Stimulated activated CD4-positive, alpha-beta T cell treated with anti-CD3 and anti-CD28 coated beads, Interleukin-2, amount 100 ng/mL, for 48 hours (primary cell): ENCODE results near the gene RELT.
A peak's percentile ranks its signal among the peaks of the same experiment; 100 is the strongest.

Source experiments
- DNase-seq, 2 donors: peaks; one replicate each; pipeline ENCODE4 v3.0.0-alpha.2; 2020

Gene RELT

DNA sequence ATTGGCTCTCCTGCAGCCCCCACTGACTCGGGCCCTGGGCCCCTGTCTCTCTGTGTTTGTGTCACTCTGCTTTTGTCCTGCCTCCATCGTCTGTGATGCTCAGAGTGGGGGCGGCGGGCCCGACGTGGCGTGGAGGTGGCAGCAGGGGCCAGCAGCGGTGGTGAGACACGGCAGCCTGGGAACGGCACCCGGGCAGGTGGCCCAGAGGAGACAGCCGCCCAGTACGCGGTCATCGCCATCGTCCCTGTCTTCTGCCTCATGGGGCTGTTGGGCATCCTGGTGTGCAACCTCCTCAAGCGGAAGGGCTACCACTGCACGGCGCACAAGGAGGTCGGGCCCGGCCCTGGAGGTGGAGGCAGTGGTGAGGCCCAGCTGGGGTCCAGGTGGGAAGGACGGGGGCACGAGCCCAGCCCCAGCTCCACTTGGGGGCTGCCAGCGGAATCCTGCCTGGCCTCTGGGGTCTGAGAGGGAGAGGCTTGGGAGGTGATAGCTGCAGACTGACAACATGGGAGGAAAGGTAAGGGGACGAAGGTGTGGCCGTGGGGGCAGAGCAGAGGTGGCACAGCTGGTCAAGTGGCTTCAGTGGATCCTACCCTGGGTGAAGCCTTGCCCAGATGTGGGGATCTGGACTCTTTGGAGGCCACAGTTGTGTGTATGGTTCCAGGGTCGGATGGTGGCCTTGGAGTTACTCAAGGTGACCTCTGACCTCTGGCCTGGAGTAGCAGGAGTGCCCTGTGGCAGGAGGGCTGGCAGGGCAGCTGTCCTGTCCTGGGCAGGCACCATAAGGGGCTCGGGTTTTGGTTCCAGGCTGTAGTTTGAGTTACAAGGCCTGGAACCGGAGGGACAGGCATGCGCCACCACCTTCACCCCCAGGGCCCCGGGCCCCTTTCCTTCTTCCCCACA is 16.2 kb downstream of the RELT start:
- no peak for DNase-seq

DNA sequence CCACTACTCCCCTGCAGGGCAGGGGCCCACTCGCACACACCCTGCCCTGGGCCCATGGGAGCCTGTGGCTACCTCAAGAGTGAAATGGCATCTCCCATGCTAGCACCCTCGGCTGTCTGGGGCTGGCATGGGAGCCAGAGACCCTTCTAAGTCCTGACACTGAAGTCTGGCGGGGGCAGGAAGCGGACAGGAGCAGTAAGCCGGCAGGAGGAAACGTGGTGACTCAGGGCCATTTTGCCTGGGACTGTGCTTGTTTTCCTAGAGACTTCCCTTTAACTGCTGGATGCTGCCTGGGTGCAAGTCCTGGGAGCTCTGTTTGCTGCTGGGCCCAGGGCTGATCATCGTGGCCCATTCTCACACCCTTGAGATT is 16.8 kb downstream of the RELT start:
- DNase-seq, result no peak

DNA sequence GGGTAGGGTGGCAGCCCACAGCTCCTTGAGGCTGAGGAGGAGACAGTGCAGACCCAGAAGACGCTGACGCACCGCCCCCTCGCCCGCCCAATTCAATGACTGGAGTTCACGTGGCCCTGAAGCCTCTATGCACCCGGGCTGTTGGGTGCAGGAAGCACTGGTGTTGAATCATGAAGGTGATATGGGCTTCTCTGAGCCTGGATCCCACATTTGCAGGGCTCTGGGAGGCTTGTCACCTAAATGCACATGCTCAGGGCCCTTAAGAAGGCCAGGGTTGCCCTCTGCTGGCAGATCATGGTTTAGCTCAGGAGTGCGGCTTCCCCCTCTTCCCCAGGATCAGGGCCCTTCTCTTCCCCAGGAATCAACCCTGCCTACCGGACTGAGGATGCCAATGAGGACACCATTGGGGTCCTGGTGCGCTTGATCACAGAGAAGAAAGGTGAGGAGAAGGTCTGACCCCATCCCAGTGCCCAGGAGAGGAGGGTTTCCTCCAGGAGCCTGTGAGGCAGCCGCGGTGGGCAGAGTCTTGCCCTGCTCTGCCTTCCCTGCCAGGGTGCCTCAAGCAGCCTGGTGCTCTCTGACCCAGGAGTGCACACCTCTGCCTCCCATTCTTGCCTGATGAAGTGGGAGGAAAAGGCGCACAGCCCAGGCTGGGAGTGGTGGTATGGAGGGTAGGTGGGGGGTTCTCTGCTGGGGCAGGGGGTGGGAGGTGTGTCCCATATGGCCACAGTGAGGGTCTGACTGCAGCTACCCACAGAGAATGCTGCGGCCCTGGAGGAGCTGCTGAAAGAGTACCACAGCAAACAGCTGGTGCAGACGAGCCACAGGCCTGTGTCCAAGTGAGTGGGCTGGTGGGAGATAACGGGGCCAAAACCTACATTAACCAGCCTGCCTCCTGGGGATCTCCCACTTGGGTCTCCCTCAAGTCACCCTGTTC is 17.5 kb downstream of the RELT start:
- DNase-seq, result peak; percentile 48 to 58

DNA sequence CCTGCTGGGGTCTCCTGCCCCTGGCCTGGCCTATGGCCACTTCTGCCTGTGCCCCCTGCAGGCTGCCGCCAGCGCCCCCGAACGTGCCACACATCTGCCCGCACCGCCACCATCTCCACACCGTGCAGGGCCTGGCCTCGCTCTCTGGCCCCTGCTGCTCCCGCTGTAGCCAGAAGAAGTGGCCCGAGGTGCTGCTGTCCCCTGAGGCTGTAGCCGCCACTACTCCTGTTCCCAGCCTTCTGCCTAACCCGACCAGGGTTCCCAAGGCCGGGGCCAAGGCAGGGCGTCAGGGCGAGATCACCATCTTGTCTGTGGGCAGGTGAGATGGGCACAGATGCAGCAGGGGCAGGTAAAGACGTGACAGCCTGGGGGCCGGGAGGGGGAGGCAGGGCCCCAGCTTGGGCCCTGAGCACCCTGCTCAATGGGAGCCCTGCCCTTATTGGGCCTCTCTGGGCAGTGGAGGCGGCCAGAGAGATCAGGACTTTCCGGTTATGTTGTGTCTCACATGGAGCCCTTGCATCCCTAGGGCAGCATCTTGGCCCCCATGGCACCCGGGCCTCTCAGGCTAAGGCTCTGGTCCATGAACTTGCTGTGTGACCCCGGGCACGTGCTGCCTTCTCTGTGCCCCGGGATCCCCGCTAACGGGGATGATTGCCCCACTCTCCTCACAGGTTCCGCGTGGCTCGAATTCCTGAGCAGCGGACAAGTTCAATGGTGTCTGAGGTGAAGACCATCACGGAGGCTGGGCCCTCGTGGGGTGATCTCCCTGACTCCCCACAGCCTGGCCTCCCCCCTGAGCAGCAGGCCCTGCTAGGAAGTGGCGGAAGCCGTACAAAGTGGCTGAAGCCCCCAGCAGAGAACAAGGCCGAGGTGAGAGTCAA is 18.5 kb downstream of the RELT start:
- DNase-seq, result no peak

DNA sequence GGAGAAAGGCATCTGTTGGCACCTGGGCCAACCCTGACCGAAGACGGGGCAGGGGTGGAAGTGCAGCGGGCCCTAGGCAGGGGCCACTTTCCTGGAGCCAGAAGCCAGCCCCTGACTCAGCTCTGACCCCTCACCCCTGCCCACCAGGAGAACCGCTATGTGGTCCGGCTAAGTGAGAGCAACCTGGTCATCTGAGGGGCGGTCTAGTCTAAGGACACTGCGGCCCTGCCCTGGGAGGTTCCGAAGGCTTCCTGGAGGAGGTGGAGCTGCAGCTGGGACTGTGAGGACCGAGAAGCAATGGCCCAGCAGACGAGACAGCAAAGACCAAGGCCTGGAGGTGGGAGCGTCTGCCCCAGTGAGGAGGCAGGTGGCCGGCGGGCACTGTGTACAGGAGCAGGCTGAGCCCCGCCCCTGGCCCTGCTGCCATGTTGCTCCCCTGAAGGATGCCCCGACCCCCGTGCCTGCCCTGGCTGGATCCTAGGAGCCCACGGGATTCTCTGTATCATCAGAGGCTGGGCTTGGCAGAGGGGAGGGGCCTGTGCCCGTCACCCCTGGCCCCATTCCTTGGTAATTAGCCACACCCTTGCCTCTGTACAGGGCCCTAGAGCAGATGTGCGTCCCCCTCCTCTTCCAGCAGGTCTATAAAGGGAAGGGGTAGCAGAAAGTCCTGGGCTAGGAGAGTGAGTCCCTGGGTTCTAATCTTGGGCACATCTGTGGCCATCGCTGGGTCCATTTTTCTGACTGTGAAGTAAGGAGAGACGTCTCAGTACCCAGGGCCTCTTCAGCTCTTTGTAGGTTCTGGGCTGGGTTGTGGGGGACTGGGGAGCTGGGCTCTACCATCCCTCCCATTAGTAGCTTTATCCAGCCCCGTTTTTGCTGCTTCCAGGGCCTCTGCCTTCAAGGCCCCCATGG is 19.4 kb downstream of the RELT start:
- no peak for DNase-seq

DNA sequence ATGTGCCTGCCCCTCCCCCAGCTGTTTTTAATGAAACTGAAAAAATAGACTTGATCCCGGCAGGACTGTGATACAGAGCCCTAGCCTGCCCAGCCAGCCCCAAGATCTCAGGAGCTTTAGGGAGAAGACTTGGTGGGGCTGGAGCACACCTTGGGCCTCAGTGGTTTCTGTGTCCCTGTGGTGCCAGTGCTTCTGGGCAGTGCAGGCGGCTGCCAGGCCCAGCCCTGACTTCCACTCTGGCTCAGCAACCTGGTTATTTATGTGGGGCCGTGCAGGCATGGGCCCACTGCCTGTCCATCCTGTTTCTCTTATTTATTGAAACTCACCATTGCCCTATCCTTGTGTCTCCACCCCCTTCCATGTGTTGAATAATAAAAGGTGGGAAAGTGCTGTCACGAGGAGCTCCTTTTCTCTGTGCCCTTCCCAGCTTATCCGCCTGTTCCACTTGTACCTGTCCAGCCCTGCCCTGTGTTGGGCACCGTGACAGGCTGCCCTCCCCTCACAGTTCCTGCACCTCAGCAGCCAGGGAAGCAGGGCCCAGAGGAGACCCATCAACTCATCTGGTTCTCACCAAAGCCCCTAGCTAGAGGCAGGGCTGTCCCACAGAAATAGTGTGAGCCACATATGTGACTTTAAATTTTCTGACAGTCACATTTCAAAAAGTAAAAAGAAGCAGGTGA is 20.2 kb downstream of the RELT start:
- no peak for DNase-seq

DNA sequence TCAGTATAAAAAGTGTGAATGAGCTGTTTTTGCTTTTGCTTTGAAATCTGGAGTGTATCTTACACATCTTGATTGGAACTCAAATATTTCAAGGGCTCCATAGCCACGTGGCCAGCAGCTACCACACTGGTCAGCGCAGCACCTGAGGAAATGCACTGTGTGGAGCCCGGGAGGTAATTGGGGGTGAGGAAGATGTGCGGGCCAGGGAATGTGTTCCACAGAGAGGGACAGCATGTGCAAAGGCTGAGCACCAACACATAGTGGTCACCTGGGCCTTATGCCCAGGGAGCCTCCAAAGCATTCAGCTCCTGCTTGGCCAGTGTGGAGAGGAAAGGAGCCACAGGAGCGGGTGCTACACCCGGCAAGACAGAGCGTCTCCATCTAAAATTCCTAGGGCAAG is 20.8 kb downstream of the RELT start:
- DNase-seq, result no peak

DNA sequence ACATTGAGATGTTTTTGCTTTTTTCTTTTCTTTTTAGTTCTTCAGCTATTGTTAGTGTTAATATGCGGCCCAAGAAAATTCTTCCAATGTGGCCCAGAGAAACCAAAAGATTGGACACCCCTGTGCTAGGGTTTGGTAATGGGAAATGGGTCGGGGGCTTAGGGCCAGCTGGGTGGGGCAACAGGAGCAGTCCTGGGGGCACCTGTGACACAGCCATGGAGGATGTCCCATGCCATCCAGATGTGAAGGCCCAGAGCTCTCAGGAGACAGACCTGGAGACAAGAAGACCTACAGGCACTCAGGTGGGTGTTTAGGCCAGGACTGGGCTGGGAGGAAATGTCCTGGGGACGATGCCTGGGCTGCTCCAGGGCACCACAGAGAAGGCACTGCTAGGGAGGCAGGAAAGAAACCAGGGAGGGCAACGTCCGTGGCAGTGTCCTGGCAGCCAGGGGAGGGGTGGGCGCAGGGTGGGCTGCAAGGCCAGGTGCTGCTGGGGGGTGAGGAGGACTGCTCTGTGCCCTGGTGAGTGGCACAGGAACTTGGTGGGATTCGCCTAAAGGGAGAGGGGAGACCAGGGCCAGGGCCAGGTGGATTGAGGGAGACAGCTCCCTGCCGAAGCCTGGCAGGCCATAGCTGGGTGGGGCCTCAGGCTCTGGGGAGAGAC is 21.4 kb downstream of the RELT start:
- no peak for DNase-seq

DNA sequence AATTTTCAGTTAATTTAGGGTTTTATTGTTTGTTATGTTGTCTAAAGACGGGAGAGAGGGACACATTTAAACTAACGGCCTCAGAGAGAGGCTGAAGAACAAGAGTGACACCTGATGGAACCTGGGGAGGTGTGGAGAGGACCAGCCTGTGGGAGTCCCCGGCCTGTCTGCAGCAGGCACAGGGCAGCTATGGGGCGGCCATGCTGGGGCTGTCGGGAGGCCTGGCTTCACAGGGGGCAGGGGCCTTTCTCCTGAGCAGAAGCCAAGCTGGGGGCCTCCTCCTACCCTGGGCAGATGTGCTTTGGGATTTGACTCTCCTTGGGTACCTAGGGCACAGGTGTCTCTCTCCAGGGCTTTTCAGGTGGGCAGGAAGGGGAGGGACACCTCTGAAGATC is 21.9 kb downstream of the RELT start:
- DNase-seq, result no peak

DNA sequence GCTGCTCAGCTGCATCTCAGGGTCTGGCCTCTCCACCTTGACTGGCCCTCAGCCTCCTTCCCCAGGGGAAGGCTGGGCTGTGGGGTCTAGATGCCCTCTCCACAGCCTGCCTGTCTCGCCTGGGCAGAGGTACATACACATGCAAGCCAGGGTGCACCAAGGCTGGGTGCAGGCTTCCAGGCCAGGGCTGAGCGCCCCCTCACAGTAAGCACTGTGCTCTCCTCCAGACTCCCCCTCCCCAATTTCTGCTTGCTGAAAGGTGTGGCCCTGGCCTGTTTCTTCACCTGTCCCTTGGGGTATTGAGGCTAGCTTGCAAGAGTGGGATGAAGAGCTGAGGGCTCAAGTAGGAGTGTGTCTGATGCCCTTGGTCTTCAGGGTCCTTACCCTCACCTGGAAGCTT is 22.5 kb downstream of the RELT start:
- DNase-seq, result no peak

DNA sequence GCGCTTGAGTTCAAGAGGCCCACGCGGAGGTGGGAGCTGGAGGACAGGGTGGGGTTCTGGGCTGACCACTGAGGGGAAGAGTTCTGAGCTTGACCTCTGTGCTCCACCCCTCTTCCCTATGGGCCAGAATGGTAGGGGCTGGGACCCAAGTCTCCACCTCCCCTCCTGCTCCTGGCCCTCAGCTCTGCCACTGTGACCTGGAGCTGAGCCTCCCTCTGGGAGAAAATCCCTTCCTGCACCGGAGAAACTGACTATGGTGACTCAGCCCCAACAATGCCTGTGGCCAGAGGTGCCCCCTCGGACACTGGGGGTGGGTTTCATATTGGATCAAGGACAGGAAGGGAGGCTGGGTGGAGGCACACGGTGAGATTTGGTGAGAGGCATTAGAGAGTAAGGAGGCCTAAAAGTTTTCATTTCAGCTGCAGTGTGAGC is 23.0 kb downstream of the RELT start:
- no peak for DNase-seq

DNA sequence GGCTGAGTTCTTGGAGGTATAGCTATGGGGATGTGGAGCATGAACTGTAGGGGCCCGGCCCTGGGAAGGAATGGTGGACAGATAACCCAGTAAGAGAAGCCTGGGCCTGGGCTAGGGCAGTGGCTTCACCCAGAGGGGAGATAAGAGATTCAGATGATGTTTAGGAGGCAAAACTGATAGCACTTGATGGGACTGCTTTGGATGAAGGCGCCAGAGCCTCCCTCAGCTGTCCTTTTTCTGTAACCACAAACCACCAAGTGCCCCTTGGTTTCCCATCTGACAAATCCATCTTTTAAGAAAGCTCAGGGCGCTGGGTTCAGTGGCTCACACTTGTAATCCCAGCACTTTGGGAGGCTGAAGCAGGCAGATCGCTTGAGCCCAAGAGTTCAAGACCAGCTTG is 23.4 kb downstream of the RELT start:
- DNase-seq, result no peak

DNA sequence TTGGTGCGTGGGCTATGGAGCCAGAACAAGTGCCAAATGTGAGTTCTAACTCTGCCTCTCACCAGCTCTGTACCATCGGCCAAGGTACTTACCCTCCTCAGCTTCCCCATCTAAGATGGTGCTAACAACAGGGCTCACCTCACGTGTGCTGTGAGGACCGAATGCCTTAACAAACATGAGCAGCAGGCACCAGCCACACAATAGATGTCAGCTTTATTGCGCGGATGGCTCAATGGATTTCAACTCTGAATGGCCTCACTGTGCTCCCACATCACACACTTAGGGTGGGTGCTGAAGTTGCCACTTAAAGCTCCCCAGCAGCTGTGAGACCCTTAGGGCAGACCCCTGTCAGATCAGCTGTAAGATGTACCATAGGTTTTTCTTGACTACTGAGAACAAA is 24.1 kb downstream of the RELT start:
- DNase-seq, result no peak

DNA sequence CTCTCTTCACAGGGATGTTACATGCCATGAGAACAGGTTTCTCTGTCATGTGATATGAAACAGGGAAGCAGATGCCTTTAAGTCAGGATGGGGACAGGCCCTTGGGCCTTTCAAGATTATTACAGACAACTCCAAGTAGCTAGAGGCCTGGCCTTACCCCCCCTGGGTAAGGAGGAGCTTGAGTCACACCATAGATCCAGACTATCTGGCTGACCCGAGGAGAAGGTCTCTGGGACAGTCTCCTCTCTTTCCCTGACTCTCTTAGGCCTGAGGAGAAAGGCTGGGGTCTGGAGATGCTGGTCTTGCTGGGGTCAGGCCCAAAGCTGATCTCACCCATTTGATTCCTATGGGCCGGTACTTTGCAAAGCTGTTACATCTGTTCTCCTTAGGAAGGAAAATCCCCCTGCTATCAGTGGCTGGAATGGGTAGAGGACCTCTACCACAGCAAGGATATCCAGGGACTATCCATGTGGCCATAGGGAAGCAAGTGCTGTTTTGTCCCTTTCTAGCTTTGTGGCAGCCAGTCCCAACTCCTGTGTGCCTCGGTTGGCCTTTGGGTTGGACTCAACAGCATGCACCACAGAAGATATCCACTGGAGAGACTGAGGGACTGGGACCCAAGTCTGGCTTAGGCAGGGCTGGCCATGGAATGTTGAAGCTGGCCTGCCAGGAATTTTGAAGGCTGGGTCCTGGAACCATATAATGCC is 25.2 kb downstream of the RELT start:
- DNase-seq, result no peak

DNA sequence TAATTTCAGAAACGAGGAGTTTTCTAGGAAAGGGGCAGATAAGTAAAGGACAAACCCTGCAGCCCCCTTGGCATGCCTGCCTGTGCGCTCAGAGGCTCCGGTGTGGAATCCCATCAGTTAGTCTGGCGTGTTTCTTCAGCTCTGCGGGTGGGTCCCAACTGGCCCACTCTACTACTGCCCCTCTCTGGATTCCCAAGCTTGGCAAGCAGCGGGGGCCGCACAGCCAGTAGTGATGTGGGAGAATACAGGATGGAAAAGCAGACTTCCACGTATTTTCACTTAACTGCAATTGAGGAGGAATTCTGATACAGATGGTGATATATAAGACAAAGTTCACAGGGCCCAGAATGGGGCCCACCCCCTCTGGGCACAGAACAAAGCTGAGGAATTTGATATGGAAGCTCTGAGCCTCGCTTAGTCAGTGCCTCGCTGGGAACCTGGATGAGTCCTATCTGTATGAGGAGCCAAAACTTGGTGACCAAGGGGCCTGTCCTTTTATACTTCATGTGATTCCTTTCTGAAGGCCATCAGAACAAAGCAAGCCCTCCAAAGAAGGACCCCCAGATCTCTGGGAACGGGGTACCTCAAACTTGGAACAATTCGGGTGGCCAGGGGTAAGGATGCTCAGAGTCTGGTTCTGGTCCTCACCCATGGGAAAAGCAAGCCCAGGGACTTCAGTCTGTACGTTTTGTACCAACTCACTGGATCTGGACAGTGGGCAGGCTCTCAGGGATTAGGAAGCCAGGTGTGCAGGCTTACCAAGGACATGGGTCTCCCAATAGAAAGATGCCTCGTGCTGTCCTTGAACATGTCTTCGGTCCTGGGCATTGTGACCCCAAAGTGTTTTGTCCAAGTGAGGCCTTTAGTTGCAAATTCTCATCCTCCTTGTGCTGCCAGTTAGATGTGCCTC is 26.0 kb downstream of the RELT start:
- DNase-seq, result no peak

DNA sequence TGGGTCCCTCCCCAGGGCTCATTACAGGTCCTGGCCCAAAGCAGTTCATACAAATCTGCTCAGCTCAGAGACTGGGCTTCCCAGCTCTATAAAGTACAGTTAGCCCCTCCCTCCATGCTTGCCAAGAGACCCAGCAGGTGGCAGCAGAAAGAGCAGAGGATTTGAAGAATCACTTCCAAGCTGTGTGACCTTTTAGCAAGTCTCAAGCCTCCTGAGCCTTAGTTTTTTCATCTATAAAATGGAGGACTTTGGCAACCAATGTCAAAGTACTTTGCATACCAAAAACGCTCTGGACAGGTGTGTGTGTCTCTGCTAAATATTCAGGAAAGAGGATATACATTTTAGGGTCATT is 26.6 kb downstream of the RELT start:
- DNase-seq, result no peak

DNA sequence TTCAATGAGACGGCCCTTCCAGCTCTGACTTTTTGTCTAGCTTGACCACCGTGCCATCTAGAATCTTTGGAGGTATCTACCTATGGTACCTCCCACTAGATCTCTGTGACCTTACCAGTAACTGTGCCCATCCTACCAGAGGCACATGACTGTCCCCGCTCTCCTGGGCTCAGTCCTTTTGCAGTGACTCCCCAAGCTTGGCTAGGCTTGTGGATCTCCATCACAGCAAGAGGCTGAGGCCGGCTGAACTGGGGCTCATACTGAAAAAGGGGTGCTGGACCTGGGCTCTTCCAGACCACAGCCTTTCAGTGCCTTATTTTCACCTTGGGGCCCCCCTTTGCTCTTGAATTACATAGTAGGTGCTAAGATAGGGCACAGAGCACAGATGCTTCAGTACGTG is 27.3 kb downstream of the RELT start:
- DNase-seq, result no peak

DNA sequence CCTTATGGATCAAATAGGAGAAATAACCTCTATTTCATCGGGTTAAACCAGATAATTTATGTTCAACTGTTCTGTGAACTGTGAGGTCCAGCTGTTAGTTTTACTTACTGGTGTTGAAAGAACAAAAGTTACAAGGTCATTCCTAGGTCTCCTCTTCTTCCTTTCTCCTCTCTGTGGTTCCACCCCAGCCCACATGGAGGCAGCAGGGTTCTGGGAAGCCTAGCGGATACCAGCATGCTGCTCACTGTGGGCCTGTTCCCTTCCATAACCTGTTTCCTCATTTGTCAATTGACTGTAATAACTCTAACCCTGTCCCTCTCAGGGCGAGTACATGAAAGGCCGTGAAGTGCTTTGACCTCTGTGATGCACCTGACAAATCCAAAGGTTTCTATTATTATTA is 27.8 kb downstream of the RELT start:
- no peak for DNase-seq
